CD14-positive monocyte (primary cell): Measurements from ENCODE around the gene CSTF1. TPM values are rescaled to one million over a fixed set of nuclear protein-coding genes. Genes with fewer than 3 reads are reported as not detected.

ENCODE experiments used
- DNase-seq, 3 donors: peaks; one replicate each; pipeline ENCODE4 v3.0.0-alpha.2; 2011 to 2022
- H2AFZ ChIP-seq: 2 replicates; pipeline ENCODE4 v1.6.0; 2012; ENCODE audit warnings: mild to moderate bottlenecking, low read depth, low read length, inconsistent platforms; ENCODE audit not compliant: insufficient read depth, poor library complexity, severe bottlenecking
- H3K27ac ChIP-seq, 2 donors: 1 replicate in 1 of 2; 2 replicates in 1 of 2; pipeline ENCODE4 v1.5.1; 2012 to 2013; ENCODE audit warnings: low read length in 2 of 2, control low read depth in 1 of 2, inconsistent platforms in 1 of 2, low read depth in 1 of 2, mild to moderate bottlenecking in 1 of 2
- H3K27me3 ChIP-seq, 2 donors: one replicate each; pipeline versions ENCODE4 v1.6.0 to v1.6.1; 2011 to 2013; ENCODE audit warnings: low read length in 2 of 2; ENCODE audit not compliant: control insufficient read depth in 2 of 2, insufficient read depth in 2 of 2
- H3K36me3 ChIP-seq, 2 donors: replicated peaks in 1 of 2; 1 replicate in 1 of 2; 2 replicates in 1 of 2; pipeline versions ENCODE4 v1.5.1 to v1.6.1; 2012 to 2013; ENCODE audit warnings: low read length in 2 of 2, control low read depth in 1 of 2, inconsistent platforms in 1 of 2, mild to moderate bottlenecking in 1 of 2; ENCODE audit not compliant: insufficient read depth in 2 of 2, control insufficient read depth in 1 of 2
- H3K4me1 ChIP-seq, 2 donors: 1 replicate in 1 of 2; 2 replicates in 1 of 2; pipeline versions ENCODE4 v1.5.1 to v1.6.1; 2012 to 2013; ENCODE audit warnings: low read length in 2 of 2, control low read depth in 1 of 2, inconsistent platforms in 1 of 2, mild to moderate bottlenecking in 1 of 2, moderate library complexity in 1 of 2; ENCODE audit not compliant: insufficient read depth in 2 of 2, control insufficient read depth in 1 of 2
- H3K4me2 ChIP-seq: replicated peaks from 2 replicates; pipeline ENCODE3; 2012; ENCODE audit warnings: low read length, moderate library complexity, mild to moderate bottlenecking; ENCODE audit not compliant: poor library complexity, severe bottlenecking; ENCODE audit errors: extremely low read depth
- H3K4me3 ChIP-seq, 3 experiments: fragments of 200-600 bp in 1 of 3; sonication (generic) in 1 of 3; replicated peaks in 1 of 3; 1 replicate in 2 of 3; 2 replicates in 1 of 3; pipeline ENCODE4 v1.5.1; 2011 to 2013; ENCODE audit warnings: low read length in 3 of 3, mild to moderate bottlenecking in 3 of 3, control low read depth in 2 of 3, low read depth in 2 of 3, inconsistent platforms in 1 of 3, moderate library complexity in 1 of 3
- H3K79me2 ChIP-seq: 2 replicates; pipeline ENCODE4 v1.6.0; 2012; ENCODE audit warnings: mild to moderate bottlenecking, control low read depth, inconsistent platforms, low read length, moderate library complexity; ENCODE audit not compliant: insufficient read depth
- H3K9ac ChIP-seq: 2 replicates; pipeline ENCODE4 v1.6.0; 2017; ENCODE audit warnings: low read length, mild to moderate bottlenecking; ENCODE audit not compliant: insufficient read depth, poor library complexity, severe bottlenecking
- H3K9me3 ChIP-seq, 2 donors: replicated peaks in 1 of 2; 1 replicate in 1 of 2; 2 replicates in 1 of 2; pipeline versions ENCODE4 v1.5.1 to v1.6.1; 2012 to 2013; ENCODE audit warnings: low read length in 2 of 2, control low read depth in 1 of 2; ENCODE audit not compliant: control insufficient read depth in 1 of 2, insufficient read depth in 1 of 2
- H4K20me1 ChIP-seq: 2 replicates; pipeline ENCODE4 v1.6.0; 2012; ENCODE audit warnings: mild to moderate bottlenecking, low read length, control low read depth, moderate library complexity; ENCODE audit not compliant: insufficient read depth
- H3K27ac Mint-ChIP-seq, 7 donors: one replicate each; pipeline ENCODE4 v1.8.0; 2020; ENCODE audit warnings: mild to moderate bottlenecking in 7 of 7, mixed read lengths in 7 of 7, moderate library complexity in 6 of 7, inconsistent platforms in 2 of 7
- H3K27me3 Mint-ChIP-seq, 3 donors: one replicate each; pipeline ENCODE4 v1.8.0; 2021 to 2022; ENCODE audit warnings: low read depth in 3 of 3, mild to moderate bottlenecking in 3 of 3, mixed read lengths in 3 of 3, moderate library complexity in 3 of 3, inconsistent platforms in 1 of 3
- H3K36me3 Mint-ChIP-seq, 2 donors: one replicate each; pipeline ENCODE4 v1.8.0; 2020; ENCODE audit warnings: mixed read lengths in 2 of 2, inconsistent platforms in 1 of 2, mild to moderate bottlenecking in 1 of 2
- H3K4me1 Mint-ChIP-seq: one replicate; pipeline ENCODE4 v1.8.0; 2020; ENCODE audit warnings: mild to moderate bottlenecking, mixed read lengths
- H3K4me3 Mint-ChIP-seq, 2 donors: one replicate each; pipeline ENCODE4 v1.8.0; 2020; ENCODE audit warnings: mild to moderate bottlenecking in 2 of 2, mixed read lengths in 2 of 2, moderate library complexity in 1 of 2
- H3K9me3 Mint-ChIP-seq, 7 donors: one replicate each; pipeline ENCODE4 v1.8.0; 2020 to 2022; ENCODE audit warnings: mixed read lengths in 7 of 7, mild to moderate bottlenecking in 6 of 7, moderate library complexity in 6 of 7, inconsistent platforms in 2 of 7
- WGBS: methylation state at CpG from one replicate; pipeline ENCODE4 v1.1.5; 2013; ENCODE audit warnings: missing lambda C conversion rate; ENCODE audit not compliant: insufficient coverage; 5-methylcytosine and 5-hydroxymethylcytosine counted together
- intact Hi-C, 2 donors: fragments of 100-400 bp; cut with micrococcal nuclease; formaldehyde crosslinking; loops; one replicate each; pipeline versions ENCODE4 v1.15.0 to v1.15.1; 2023
- polyA plus RNA-seq, 3 donors: library from polyadenylated mRNA; depleted of rRNA in 1 of 3; unstranded in 2 of 3; stranded (reverse) in 1 of 3; fragments of 300-500 nt in 2 of 3; fragments of >200 nt in 1 of 3; fragmentation: Illumina TruSeq in 2 of 3; gene quantifications; 1 replicate in 2 of 3; 2 replicates in 1 of 3; pipeline ENCODE4 v1.2.3, GENCODE V29; 2012 to 2021
- TF ChIP-seq, protein P1 (sequence below): fragments of 200-600 bp; IDR thresholded peaks from one replicate; pipeline ENCODE4 v1.8.0; 2022; ENCODE audit warnings: antibody characterized with exemption, mild to moderate bottlenecking

The CSTF1 gene
- polyA plus RNA-seq, 3 donors, result 7.7 to 15.7 (median 10.7) TPM

DNA sequence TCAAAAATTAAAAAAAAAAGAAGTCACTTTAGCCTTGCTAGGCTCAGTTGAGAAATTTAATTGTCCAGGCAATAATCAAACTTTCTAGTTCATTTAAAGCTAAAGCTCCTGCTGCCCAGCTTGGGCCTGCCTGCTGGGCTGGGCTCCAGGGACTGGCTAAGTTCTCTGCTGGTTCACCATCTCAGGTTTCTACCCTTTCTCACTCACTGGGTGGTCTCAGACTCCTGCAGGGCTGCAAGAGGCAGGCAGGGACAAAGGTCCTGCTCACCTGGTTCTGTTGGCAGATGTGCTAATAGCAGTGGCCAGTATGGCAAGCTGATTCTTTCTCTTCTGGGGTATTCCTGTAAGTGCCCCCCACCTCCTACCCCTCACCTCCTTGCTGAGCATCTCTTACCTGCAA, 54.8 kb downstream of the CSTF1 start:
- Histone ChIP-seq H2AFZ (no peak overlapping the region), H3K9ac (no peak overlapping the region), H3K4me2 (no peak overlapping the region), H3K27me3 (no peaks in the 10 kb centered on the region), H3K4me3 (no peak overlapping the region), H3K9me3 (no peaks in the 10 kb centered on the region), H3K79me2 (no peaks in the 10 kb centered on the region), H4K20me1 (no peaks in the 10 kb centered on the region), H3K36me3 (peaks cover 7 to 9% of the 10 kb centered on the region in 2 donors), H3K27ac (no peak overlapping the region), H3K4me1 (peaks cover 1 to 8% of the 10 kb centered on the region in 2 donors)
- intact Hi-C loops, result no loop called here
- Mint-ChIP-seq H3K9me3 (no peaks in the 10 kb centered on the region), H3K4me3 (no peak overlapping the region), H3K27me3 (peaks cover 1 to 24% (median 6%) of the 10 kb centered on the region in 3 donors), H3K4me1 (peaks cover 12% of the 10 kb centered on the region), H3K27ac (peak overlapping the region in 1 of 7 donors; percentile 70), H3K36me3 (peaks cover 24 to 40% of the 10 kb centered on the region in 2 donors)
- TF ChIP-seq, protein P1, sequence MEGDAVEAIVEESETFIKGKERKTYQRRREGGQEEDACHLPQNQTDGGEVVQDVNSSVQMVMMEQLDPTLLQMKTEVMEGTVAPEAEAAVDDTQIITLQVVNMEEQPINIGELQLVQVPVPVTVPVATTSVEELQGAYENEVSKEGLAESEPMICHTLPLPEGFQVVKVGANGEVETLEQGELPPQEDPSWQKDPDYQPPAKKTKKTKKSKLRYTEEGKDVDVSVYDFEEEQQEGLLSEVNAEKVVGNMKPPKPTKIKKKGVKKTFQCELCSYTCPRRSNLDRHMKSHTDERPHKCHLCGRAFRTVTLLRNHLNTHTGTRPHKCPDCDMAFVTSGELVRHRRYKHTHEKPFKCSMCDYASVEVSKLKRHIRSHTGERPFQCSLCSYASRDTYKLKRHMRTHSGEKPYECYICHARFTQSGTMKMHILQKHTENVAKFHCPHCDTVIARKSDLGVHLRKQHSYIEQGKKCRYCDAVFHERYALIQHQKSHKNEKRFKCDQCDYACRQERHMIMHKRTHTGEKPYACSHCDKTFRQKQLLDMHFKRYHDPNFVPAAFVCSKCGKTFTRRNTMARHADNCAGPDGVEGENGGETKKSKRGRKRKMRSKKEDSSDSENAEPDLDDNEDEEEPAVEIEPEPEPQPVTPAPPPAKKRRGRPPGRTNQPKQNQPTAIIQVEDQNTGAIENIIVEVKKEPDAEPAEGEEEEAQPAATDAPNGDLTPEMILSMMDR, result no peak
- no peak for DNase-seq

DNA sequence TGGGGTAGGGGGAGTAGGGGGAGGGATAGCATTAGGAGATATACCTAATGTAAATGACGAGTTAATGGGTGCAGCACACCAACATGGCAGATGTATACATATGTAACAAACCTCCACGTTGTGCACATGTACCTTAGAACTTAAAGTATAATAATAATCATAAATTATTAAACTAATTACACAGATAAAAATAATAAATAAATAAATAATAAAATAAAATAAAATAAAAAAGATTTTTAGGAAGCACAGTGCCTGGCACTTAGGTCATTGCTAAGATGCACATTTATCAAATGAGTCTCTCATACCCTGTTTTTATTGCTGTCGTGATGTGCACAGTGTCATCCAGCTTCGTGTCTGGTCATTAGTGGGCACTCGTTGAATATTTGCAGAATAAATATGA, 57.0 kb downstream of the CSTF1 start:
- no peak overlapping the region for H3K4me2 ChIP-seq
- H3K36me3 ChIP-seq, result peaks cover 8 to 22% of the 10 kb centered on the region in 2 donors
- intact Hi-C loops, result no loop called here
- no peak overlapping the region for H3K9ac ChIP-seq
- no peaks in the 10 kb centered on the region for H3K27me3 ChIP-seq
- H3K9me3 Mint-ChIP-seq, result no peaks in the 10 kb centered on the region
- peaks cover 8% of the 10 kb centered on the region for H3K4me1 Mint-ChIP-seq
- H3K4me3 Mint-ChIP-seq, result no peak overlapping the region
- no peaks in the 10 kb centered on the region for H3K79me2 ChIP-seq
- no CpG with 5 or more reads among the region's 5 CpGs for WGBS
- H3K36me3 Mint-ChIP-seq, result peaks cover 31 to 52% of the 10 kb centered on the region in 2 donors
- no peak overlapping the region for H3K27ac Mint-ChIP-seq
- no peak overlapping the region for H3K27ac ChIP-seq
- H2AFZ ChIP-seq, result no peak overlapping the region
- H3K27me3 Mint-ChIP-seq, result peaks cover 1 to 17% (median 4%) of the 10 kb centered on the region in 3 donors
- H3K9me3 ChIP-seq, result no peaks in the 10 kb centered on the region
- H3K4me3 ChIP-seq, result no peak overlapping the region
- no peaks in the 10 kb centered on the region for H4K20me1 ChIP-seq
- TF ChIP-seq, protein P1, result no peak
- DNase-seq, result no peak
- H3K4me1 ChIP-seq, result peaks cover 5 to 10% of the 10 kb centered on the region in 2 donors
